CD4-positive, CD25-positive, alpha-beta regulatory T cell (primary cell): Measurements from ENCODE around the gene MARCHF9. TPM values are rescaled to one million over a fixed set of nuclear protein-coding genes. Genes with fewer than 3 reads are reported as not detected.

Experiments used
- ATAC-seq, 2 donors: fragments of 150-1000 bp; cut with Tn5 transposase; one replicate each; pipeline ENCODE4 v1.10.0; 2021; ENCODE audit warnings: low read depth in 2 of 2, moderate number of reproducible peaks in 2 of 2, moderate library complexity in 1 of 2
- DNase-seq, 3 donors: peaks; one replicate each; pipeline versions ENCODE4 v3.0.0 to v3.0.0-alpha.2; 2012 to 2022; ENCODE audit warnings: mixed read lengths in 1 of 3
- H3K27ac ChIP-seq: one replicate; pipeline ENCODE4 v1.7.0; 2013; ENCODE audit warnings: mild to moderate bottlenecking, low read length; ENCODE audit not compliant: insufficient read depth, poor library complexity, severe bottlenecking
- H3K27me3 ChIP-seq: one replicate; pipeline ENCODE4 v1.7.0; 2013; ENCODE audit warnings: low read length; ENCODE audit not compliant: control insufficient read depth, insufficient read depth
- H3K36me3 ChIP-seq: one replicate; pipeline ENCODE4 v1.7.0; 2013; ENCODE audit warnings: mild to moderate bottlenecking, low read length, moderate library complexity; ENCODE audit not compliant: control insufficient read depth, insufficient read depth
- H3K4me1 ChIP-seq: 2 replicates; pipeline ENCODE4 v1.7.0; 2013; ENCODE audit warnings: mild to moderate bottlenecking, low read length; ENCODE audit not compliant: insufficient read depth, control insufficient read depth, poor library complexity, severe bottlenecking
- H3K4me3 ChIP-seq: one replicate; pipeline ENCODE4 v1.7.0; 2013; ENCODE audit warnings: low read depth, mild to moderate bottlenecking, low read length, moderate library complexity
- H3K9me3 ChIP-seq, 2 experiments: 1 replicate in 1 of 2; 2 replicates in 1 of 2; pipeline ENCODE4 v1.7.0; 2013; ENCODE audit warnings: low read length in 2 of 2, mild to moderate bottlenecking in 1 of 2, moderate library complexity in 1 of 2; ENCODE audit not compliant: control insufficient read depth in 2 of 2
- H3K27ac Mint-ChIP-seq, 3 donors: one replicate each; pipeline ENCODE4 v1.8.0; 2020 to 2022; ENCODE audit warnings: mild to moderate bottlenecking in 3 of 3, mixed read lengths in 3 of 3, moderate library complexity in 2 of 3
- H3K27me3 Mint-ChIP-seq: one replicate; pipeline ENCODE4 v1.8.0; 2022; ENCODE audit warnings: mild to moderate bottlenecking, mixed read lengths
- H3K36me3 Mint-ChIP-seq: one replicate; pipeline ENCODE4 v1.8.0; 2020; ENCODE audit warnings: mixed read lengths
- H3K4me1 Mint-ChIP-seq, 4 donors: one replicate each; pipeline ENCODE4 v1.8.0; 2020 to 2022; ENCODE audit warnings: mixed read lengths in 4 of 4, mild to moderate bottlenecking in 1 of 4
- H3K4me3 Mint-ChIP-seq, 4 donors: one replicate each; pipeline ENCODE4 v1.8.0; 2020 to 2022; ENCODE audit warnings: mild to moderate bottlenecking in 4 of 4, mixed read lengths in 4 of 4, moderate library complexity in 3 of 4
- H3K9me3 Mint-ChIP-seq, 7 donors: one replicate each; pipeline ENCODE4 v1.8.0; 2020 to 2022; ENCODE audit warnings: mixed read lengths in 7 of 7, mild to moderate bottlenecking in 3 of 7, moderate library complexity in 2 of 7
- polyA plus RNA-seq, 4 donors: library from polyadenylated mRNA; unstranded; fragments of 300-500 nt; fragmentation: Illumina TruSeq; gene quantifications; one replicate each; pipeline ENCODE4 v1.2.3, GENCODE V29; 2021
- total RNA-seq: library from RNA; stranded (reverse); gene quantifications from one replicate; pipeline ENCODE4 v1.2.3, GENCODE V29; 2022

Gene MARCHF9
- total and polyA plus RNA-seq, 5 donors from 2014 or later: 2.2 to 35.4 (median 4.1) TPM

DNA sequence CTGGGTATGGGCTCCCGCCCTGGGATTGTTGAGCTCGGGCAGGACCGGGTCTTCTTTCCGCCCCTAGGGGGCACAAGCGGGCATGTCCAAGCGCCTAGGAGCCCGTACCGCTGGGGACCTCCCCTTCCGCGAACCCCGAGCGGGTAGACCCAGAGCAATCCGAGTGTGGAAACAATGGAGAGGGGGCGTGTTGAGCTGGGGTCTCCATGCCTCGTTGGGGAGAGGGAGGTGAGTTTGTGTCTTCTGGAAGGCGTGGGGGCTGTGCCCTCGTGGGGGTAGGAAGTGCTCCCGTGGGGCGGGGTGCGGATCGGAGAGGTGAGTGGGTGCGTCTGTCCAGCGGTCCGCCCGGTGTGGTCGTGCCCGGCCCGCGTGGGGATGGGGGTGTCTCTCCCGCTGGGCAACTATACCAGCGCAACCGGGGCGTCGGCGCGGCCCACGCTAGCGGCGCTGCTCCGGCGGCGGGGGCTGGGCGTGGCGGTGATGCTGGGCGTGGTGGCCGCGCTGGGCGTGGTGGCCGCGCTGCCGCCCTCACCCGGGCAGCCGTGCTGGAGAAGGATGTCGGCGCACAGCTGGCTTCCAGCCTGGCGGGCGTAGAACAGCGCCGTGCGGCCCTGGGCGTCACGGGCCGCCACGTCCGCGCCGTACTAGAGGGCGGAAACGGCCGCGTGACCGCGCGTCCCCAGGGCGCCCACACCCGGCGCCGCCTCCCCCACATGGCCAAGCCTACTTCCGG, 28.6 kb upstream of the MARCHF9 start:
- peak overlapping the region in 2 of 4 donors; percentile 28 to 55 for H3K4me3 Mint-ChIP-seq
- peaks cover 5% of the 10 kb centered on the region for H3K27me3 Mint-ChIP-seq
- H3K36me3 ChIP-seq: peaks cover 44% of the 10 kb centered on the region
- H3K27ac ChIP-seq: no peak overlapping the region
- H3K9me3 Mint-ChIP-seq: no peaks in the 10 kb centered on the region
- ATAC-seq (no peak), DNase-seq (no peak)
- H3K27me3 ChIP-seq: no peaks in the 10 kb centered on the region
- H3K36me3 Mint-ChIP-seq: peaks cover 23% of the 10 kb centered on the region
- H3K9me3 ChIP-seq: no peaks in the 10 kb centered on the region
- peaks cover 0 to 22% (median 8%) of the 10 kb centered on the region in 4 donors for H3K4me1 Mint-ChIP-seq
- H3K27ac Mint-ChIP-seq: no peak overlapping the region
- no peak overlapping the region for H3K4me3 ChIP-seq
- peaks cover 4% of the 10 kb centered on the region for H3K4me1 ChIP-seq

DNA sequence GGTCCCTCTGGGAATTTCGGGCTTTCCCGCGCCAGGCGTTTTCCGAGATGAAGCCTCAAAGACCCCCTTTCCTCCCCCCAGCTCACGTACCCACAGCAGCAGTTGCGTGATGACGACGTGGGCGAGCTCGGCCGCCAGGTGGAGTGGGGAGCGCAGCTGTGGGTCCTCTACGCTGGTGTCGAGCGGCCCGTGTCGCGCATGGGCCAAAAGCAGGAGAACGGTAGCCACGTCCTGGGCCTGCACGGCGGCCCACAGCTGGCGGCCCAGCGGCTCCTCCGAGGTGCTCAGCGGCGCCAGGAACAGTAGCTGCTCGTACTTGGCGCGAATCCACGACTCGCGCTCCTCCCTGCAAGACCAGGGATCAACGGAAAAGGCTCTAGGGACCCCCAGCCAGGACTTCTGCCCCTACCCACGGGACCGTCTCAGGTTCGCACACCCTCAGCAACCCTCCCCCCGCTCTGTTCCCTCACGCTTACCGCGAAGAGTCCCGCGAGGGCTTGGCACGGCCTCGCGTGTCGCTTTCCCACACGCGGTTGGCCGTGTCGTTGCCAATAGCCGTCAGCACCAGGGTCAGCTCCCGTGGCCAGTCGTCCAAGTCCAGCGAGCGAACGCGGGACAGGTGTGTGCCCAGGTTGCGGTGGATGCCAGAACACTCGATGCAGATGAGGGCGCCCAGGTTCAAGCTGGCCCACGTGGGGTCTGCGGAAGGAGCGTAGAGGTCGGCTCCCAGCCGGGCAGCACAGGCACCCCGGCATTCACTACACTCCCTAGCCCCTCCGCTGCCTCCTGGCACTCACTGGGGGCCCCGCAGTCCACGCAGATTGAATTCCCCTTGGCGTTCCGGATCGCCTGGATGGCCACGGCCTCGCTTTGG, 27.8 kb upstream of the MARCHF9 start:
- no peaks in the 10 kb centered on the region for H3K9me3 Mint-ChIP-seq
- peaks cover 52% of the 10 kb centered on the region for H3K36me3 ChIP-seq
- ATAC-seq (no peak), DNase-seq (no peak)
- no peaks in the 10 kb centered on the region for H3K27me3 ChIP-seq
- no peaks in the 10 kb centered on the region for H3K9me3 ChIP-seq
- no peak overlapping the region for H3K4me3 Mint-ChIP-seq
- peaks cover 0 to 19% (median 8%) of the 10 kb centered on the region in 4 donors for H3K4me1 Mint-ChIP-seq
- no peak overlapping the region for H3K27ac ChIP-seq
- H3K4me3 ChIP-seq: no peak overlapping the region
- no peaks in the 10 kb centered on the region for H3K27me3 Mint-ChIP-seq
- H3K4me1 ChIP-seq: peaks cover 4% of the 10 kb centered on the region
- no peak overlapping the region for H3K27ac Mint-ChIP-seq
- H3K36me3 Mint-ChIP-seq: peaks cover 28% of the 10 kb centered on the region

DNA sequence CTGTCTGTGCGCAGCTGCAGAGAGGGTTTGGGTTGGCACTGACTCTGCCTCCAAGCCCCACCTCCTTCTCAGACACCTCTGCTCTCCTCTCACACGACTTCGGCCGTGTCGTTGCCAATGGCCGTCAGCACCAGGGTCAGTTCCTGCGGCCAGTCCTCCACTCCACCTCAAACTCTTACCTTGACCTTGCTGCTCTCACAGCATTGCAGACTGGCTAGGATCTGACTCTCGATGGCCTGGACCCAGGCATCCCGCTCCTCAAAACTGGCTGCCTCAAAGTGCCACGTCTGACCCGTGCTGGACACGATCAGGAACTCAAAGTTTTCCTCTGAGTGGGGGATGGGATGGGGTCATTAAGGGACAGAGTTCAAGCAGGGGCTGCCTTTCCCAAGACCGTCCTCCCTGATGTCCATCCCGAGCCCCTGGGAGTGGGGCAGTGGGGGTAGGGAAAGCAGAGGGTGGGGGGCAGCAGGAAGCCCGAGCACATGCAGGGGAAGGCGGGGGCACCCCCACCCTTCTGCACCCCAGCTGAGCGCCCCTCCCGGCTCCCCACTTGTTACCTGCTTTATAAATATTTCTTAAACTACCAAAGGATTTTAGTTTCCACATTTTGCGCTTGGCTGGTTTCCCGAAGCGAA, 27.0 kb upstream of the MARCHF9 start:
- no peaks in the 10 kb centered on the region for H3K27me3 Mint-ChIP-seq
- H3K4me3 Mint-ChIP-seq: no peak overlapping the region
- H3K4me1 ChIP-seq: peaks cover 4% of the 10 kb centered on the region
- H3K27ac Mint-ChIP-seq: peak overlapping the region in 1 of 3 donors; percentile 23
- ATAC-seq (no peak), DNase-seq (no peak)
- H3K27ac ChIP-seq: peak overlapping the region; percentile 14
- H3K4me1 Mint-ChIP-seq: peaks cover 0 to 16% (median 8%) of the 10 kb centered on the region in 4 donors
- peaks cover 34% of the 10 kb centered on the region for H3K36me3 Mint-ChIP-seq
- no peaks in the 10 kb centered on the region for H3K9me3 Mint-ChIP-seq
- H3K36me3 ChIP-seq: peaks cover 60% of the 10 kb centered on the region
- H3K4me3 ChIP-seq: no peak overlapping the region
- no peaks in the 10 kb centered on the region for H3K27me3 ChIP-seq
- H3K9me3 ChIP-seq: no peaks in the 10 kb centered on the region

DNA sequence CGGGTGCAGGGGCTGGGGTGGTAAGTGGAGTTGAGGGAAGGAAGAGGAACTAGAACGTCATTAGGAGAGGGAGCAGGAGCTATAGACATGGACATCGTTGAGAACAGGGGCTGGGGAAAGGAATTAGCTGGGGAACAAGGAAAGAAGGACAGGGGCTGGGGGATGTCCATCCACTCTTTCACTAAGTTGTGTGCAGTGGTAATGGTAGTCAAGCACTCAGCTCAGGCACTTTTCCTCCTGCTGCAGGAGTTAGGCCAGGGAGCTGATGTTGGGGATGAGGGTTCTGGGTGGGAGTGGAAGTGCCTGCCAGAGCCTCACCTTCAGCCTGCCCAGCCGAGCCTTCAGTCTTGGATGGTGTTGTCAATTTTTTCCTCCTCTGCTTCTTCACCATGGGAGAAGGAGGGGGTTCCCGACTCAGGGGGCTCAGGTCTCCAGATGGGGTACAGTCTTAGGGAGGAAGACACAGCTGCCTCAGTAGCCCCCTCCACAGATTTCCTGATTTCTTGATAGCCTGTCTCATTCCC, 25.5 kb upstream of the MARCHF9 start:
- H3K36me3 Mint-ChIP-seq: peaks cover 43% of the 10 kb centered on the region
- no peak overlapping the region for H3K27ac Mint-ChIP-seq
- no peak for DNase-seq

DNA sequence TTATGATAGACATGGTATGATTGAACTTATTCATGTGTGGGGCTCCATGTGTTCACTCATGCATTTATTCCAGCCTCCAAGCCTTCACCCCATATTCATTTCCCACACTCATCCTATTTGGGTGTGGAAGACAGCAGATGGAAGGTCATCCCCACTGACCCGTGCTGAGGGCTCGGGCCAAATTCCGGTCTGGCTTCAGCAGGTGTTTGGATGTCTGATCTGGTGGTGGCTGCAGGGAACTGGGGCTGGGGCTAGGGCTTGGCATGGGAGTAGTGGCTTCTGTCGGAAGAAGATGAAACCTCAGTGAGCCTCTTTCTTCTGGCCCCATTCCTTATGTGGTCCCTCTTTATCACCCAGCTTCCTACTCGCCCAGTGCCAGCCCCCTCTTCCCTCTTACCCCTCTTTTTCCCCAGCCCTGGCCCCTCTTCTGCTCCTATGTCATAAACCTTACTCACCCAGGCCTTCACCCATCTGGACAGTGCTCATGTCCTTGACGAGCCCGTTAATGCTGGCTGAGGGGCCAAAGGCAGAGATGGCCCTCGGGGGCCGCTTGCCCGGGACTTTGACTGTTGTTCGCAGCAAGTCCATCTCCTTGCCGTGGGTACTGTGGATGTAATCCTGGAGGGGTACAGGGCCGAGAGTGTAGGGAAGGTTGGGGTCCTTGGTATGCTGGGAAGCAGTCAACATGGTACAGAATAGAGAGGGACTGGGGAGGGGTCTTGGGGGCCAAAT, 24.4 kb upstream of the MARCHF9 start:
- peaks cover 0 to 8% (median 6%) of the 10 kb centered on the region in 4 donors for H3K4me1 Mint-ChIP-seq
- Histone ChIP-seq H3K27me3 (no peaks in the 10 kb centered on the region), H3K27ac (no peak overlapping the region), H3K4me1 (no peaks in the 10 kb centered on the region), H3K4me3 (no peak overlapping the region), H3K9me3 (no peaks in the 10 kb centered on the region), H3K36me3 (peaks cover 84% of the 10 kb centered on the region)
- peaks cover 51% of the 10 kb centered on the region for H3K36me3 Mint-ChIP-seq
- DNase-seq: no peak
- H3K27me3 Mint-ChIP-seq: no peaks in the 10 kb centered on the region
- no peak overlapping the region for H3K4me3 Mint-ChIP-seq
- no peak for ATAC-seq
- H3K27ac Mint-ChIP-seq: peak overlapping the region in 1 of 3 donors; percentile 44
- H3K9me3 Mint-ChIP-seq: no peaks in the 10 kb centered on the region

More for the DNA sequence above, 25.5 kb upstream of the MARCHF9 start:
- no peak for ATAC-seq
- Mint-ChIP-seq H3K27me3 (no peaks in the 10 kb centered on the region), H3K4me3 (no peak overlapping the region), H3K9me3 (no peaks in the 10 kb centered on the region), H3K4me1 (peaks cover 0 to 10% (median 7%) of the 10 kb centered on the region in 4 donors)
- H3K36me3 ChIP-seq: peaks cover 75% of the 10 kb centered on the region
- H3K27ac ChIP-seq: no peak overlapping the region
- H3K9me3 ChIP-seq: no peaks in the 10 kb centered on the region
- no peak overlapping the region for H3K4me3 ChIP-seq
- H3K27me3 ChIP-seq: no peaks in the 10 kb centered on the region
- H3K4me1 ChIP-seq: peaks cover 4% of the 10 kb centered on the region

DNA sequence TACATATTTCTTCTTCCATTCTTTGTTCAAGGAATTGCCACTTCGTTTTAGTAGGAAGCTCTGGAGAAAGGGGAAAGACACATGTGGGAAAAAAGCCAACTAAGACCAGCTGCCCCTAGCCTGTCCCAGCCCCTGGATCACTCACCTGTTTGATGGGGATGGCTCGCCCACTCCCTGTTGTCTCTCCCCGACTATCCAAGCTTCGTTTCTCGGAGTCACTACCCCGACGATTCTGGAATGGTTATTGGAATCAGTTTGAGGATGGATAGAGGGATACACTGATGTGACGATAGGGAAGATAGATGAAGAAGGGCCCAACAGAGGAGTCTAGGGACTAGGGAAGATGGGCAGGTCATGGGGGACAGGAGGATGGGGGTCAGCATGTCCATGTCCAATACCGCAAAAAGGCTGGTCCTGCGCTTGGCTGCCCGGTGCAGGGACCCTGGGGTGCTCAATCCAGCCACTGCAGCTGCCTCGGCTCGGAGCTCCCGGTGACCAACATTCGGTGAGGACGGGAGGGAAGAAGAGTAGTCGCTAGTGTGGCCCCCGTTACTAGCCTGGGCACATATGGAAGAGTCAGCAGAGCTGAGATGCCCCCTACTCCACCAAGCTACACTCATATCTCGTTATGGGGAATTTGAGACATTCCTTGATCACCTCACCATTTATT, 23.4 kb upstream of the MARCHF9 start:
- H3K4me3 ChIP-seq: no peak overlapping the region
- no peaks in the 10 kb centered on the region for H3K9me3 ChIP-seq
- H3K4me3 Mint-ChIP-seq: no peak overlapping the region
- H3K36me3 ChIP-seq: peaks cover 85% of the 10 kb centered on the region
- peaks cover 0 to 12% (median 10%) of the 10 kb centered on the region in 4 donors for H3K4me1 Mint-ChIP-seq
- peaks cover 54% of the 10 kb centered on the region for H3K36me3 Mint-ChIP-seq
- H3K4me1 ChIP-seq: no peaks in the 10 kb centered on the region
- H3K27me3 ChIP-seq: no peaks in the 10 kb centered on the region
- H3K27ac Mint-ChIP-seq: peak overlapping the region in 2 of 3 donors; percentile 44 to 56
- ATAC-seq (no peak), DNase-seq (no peak)
- H3K27me3 Mint-ChIP-seq: no peaks in the 10 kb centered on the region
- no peak overlapping the region for H3K27ac ChIP-seq
- H3K9me3 Mint-ChIP-seq: no peaks in the 10 kb centered on the region
